ENCODE results near the gene RHOV.

RHOV gene

GRCh38 chr15:40909662-40910630 lies 35.9 kb upstream of the RHOV start:
- no peak overlapping the region for H3K27ac ChIP-seq
- TF ChIP-seq ZFX (IDR thresholded peaks at IDR 0.05) = no peak
- TF ChIP-seq, protein P1, sequence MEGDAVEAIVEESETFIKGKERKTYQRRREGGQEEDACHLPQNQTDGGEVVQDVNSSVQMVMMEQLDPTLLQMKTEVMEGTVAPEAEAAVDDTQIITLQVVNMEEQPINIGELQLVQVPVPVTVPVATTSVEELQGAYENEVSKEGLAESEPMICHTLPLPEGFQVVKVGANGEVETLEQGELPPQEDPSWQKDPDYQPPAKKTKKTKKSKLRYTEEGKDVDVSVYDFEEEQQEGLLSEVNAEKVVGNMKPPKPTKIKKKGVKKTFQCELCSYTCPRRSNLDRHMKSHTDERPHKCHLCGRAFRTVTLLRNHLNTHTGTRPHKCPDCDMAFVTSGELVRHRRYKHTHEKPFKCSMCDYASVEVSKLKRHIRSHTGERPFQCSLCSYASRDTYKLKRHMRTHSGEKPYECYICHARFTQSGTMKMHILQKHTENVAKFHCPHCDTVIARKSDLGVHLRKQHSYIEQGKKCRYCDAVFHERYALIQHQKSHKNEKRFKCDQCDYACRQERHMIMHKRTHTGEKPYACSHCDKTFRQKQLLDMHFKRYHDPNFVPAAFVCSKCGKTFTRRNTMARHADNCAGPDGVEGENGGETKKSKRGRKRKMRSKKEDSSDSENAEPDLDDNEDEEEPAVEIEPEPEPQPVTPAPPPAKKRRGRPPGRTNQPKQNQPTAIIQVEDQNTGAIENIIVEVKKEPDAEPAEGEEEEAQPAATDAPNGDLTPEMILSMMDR (conservative IDR thresholded peaks at IDR 0.05) = no peak

DNA sequence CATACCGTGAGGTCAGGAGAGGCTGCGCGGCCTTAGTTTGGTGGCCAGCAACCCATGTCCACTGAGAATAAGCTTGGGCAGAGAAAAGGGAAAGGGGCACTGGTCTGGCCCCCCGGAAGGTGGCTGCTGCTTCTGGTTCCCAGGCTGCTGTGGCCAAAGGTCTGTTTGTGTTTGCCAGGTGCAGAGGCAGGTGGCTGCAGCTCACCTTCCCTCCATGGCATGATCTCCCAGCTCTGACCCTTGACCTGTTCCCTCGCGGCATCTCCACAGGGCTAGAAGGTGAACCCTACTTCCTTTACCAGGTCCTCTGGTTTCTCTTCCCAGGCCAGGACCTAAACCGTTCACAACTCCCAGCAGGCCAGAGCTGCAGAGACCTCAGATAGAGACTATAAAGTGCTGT lies 34.1 kb upstream of the RHOV start:
- no peak overlapping the region; the same call in 1 of the 2 replicates for H3K27ac ChIP-seq
- no peak for TF ChIP-seq ZFX (IDR thresholded peaks at IDR 0.05)
- TF ChIP-seq, protein P1 (conservative IDR thresholded peaks at IDR 0.05) = no peak

DNA sequence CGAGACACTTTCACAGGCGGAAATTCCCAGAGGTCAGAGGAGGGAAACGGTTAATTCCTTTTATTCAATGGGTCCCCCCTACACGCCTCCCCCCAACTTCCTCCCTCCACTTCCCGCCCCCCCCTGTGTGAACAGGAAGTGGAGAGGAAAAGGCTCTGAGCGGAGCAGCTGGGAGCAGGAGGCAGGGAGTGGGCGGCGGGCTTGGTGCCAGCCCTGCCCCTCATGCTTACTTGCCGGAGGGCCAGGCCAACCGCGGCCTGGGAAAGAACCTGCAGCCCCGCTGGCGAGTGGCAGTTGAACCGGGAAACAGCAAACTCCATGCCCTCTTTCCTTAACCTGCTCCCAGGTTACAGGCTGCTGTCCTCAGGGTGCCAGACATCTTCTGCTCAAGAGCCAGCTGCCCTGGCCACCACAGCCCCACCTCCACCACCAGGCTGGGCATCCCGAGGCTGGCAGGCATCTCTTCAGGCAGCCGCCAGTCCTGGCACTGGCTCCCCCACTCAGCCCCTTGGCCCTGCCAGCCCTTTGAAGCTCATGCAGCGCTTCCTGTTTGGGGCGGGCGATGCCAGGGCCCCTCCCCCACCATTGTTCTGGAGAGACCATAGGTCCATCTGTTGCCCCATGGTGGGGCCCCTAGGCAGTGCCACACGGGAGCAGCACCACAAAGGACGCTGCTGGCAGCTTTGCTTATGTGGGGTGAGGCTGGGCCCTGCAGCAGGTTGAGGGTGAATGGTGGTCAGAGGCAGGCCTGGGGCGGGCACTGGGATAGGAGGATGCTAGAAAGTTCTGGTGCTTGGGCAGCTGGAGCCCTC lies 33.2 kb upstream of the RHOV start:
- H3K27ac ChIP-seq = peak overlapping the region; percentile 59
- TF ChIP-seq ZFX (IDR thresholded peaks at IDR 0.05) = no peak
- TF ChIP-seq, protein P1 (conservative IDR thresholded peaks at IDR 0.05) = no peak

- TF ChIP-seq, protein P1 (conservative IDR thresholded peaks at IDR 0.05) = peak; percentile 86
- TF ChIP-seq ZFX (IDR thresholded peaks at IDR 0.05) = no peak
- H3K27ac ChIP-seq = peak overlapping the region; percentile 59
Observed at GRCh38 chr15:40906091-40906990, 32.3 kb upstream of the RHOV start.

- no peak overlapping the region; the same call in 1 of the 2 replicates for H3K27ac ChIP-seq
- TF ChIP-seq, protein P1 (conservative IDR thresholded peaks at IDR 0.05) = no peak
- TF ChIP-seq ZFX (IDR thresholded peaks at IDR 0.05) = no peak
Observed at GRCh38 chr15:40904552-40905201, 30.6 kb upstream of the RHOV start.

Measured in C4-2B (cell line).